ENCODE results near the gene ADRA2B.
A peak's percentile ranks its signal among the peaks of the same experiment; 100 is the strongest.
"Not testable (repeated sequence)": the region's sequence is repeated elsewhere in the genome, so short reads cannot be mapped to it uniquely, and the experiment has no call there.

Gene ADRA2B

GRCh38 chr2:96150007-96150640 is 33.8 kb upstream of the ADRA2B start:
- DNase-seq = no peak

- DNase-seq = peak in 1 of 14 donors; percentile 51
Observed at GRCh38 chr2:96148410-96149217, 32.2 kb upstream of the ADRA2B start.

GRCh38 chr2:96147593-96148201 is 31.3 kb upstream of the ADRA2B start:
- DNase-seq = no peak

GRCh38 chr2:96146881-96147592 is 30.7 kb upstream of the ADRA2B start:
- DNase-seq = no peak

GRCh38 chr2:96146153-96146880 is 29.9 kb upstream of the ADRA2B start:
- peak in 8 of 14 donors; percentile 20 to 42 (median 32) for DNase-seq

GRCh38 chr2:96145848-96146152 is 29.4 kb upstream of the ADRA2B start:
- DNase-seq = no peak

- DNase-seq = peak in 10 of 14 donors; percentile 31 to 77 (median 68)
Observed at GRCh38 chr2:96145036-96145847, 28.9 kb upstream of the ADRA2B start, which contains the start of gene DUSP2. Gene DUSP2, minus strand, starts transcription at chr2:96145440. Its CDS starts 86 bp downstream, at chr2:96145354.

GRCh38 chr2:96144481-96145035 is 28.2 kb upstream of the ADRA2B start:
- DNase-seq = peak in 3 of 14 donors; percentile 40 to 58 (median 48)

GRCh38 chr2:96143848-96144480 is 27.6 kb upstream of the ADRA2B start:
- DNase-seq = peak in 1 of 14 donors; percentile 62

GRCh38 chr2:96143231-96143847 is 27.0 kb upstream of the ADRA2B start:
- DNase-seq = peak in 1 of 14 donors; percentile 14

GRCh38 chr2:96142217-96143113 is 26.1 kb upstream of the ADRA2B start:
- no peak for DNase-seq

GRCh38 chr2:96141624-96141967 is 25.2 kb upstream of the ADRA2B start:
- not testable (repeated sequence) for DNase-seq

GRCh38 chr2:96140941-96141623 is 24.7 kb upstream of the ADRA2B start:
- DNase-seq = no peak

- no peak for DNase-seq
Observed at GRCh38 chr2:96139181-96139758, 22.9 kb upstream of the ADRA2B start.

- DNase-seq = peak in 2 of 14 donors; percentile 4 to 16
Observed at GRCh38 chr2:96138179-96139145, 22.1 kb upstream of the ADRA2B start, which contains the start of gene ASTL. Gene ASTL, minus strand, starts transcription at chr2:96138502. Its CDS starts 66 bp downstream, at chr2:96138436.

All from C1 segment of cervical spinal cord (tissue), 14 donors.